GM18498 (cell line): ENCODE data around the gene NPM3.

Source experiments
- ATAC-seq: cut with Tn5 transposase; IDR thresholded peaks from one replicate; pipeline ENCODE4 v1.9.1; 2021; ENCODE audit warnings: mild to moderate bottlenecking, moderate library complexity; ENCODE audit not compliant: unreplicated experiment

NPM3 gene

GRCh38 chr10:101775273-101776160 lies 7.7 kb downstream of the NPM3 start, which contains the start of gene FGF8:
FGF8 (minus strand) TSS chr10:101776114; CDS start chr10:101775900, 214 bp downstream.
- ATAC-seq, result no peak

- no peak for ATAC-seq
Measured at GRCh38 chr10:101774589-101775272, 8.5 kb downstream of the NPM3 start.

- ATAC-seq, result no peak
Measured at GRCh38 chr10:101773923-101774588, 9.2 kb downstream of the NPM3 start.

GRCh38 chr10:101772895-101773761 lies 10.1 kb downstream of the NPM3 start:
- no peak for ATAC-seq

GRCh38 chr10:101772017-101772894 lies 11.0 kb downstream of the NPM3 start:
- no peak for ATAC-seq

GRCh38 chr10:101771380-101771779 lies 11.9 kb downstream of the NPM3 start:
- no peak for ATAC-seq

GRCh38 chr10:101770331-101771215 lies 12.7 kb downstream of the NPM3 start:
- no peak for ATAC-seq

- ATAC-seq, result no peak
Measured at GRCh38 chr10:101769541-101770180, 13.6 kb downstream of the NPM3 start.

GRCh38 chr10:101768791-101769170 lies 14.5 kb downstream of the NPM3 start:
- no peak for ATAC-seq

- ATAC-seq, result no peak
Measured at GRCh38 chr10:101767966-101768790, 15.1 kb downstream of the NPM3 start.

- no peak for ATAC-seq
Measured at GRCh38 chr10:101767600-101767945, 15.7 kb downstream of the NPM3 start.

GRCh38 chr10:101766753-101767599 lies 16.3 kb downstream of the NPM3 start:
- ATAC-seq, result no peak

- no peak for ATAC-seq
Measured at GRCh38 chr10:101766306-101766705, 16.9 kb downstream of the NPM3 start.

GRCh38 chr10:101763141-101763846 lies 20.0 kb downstream of the NPM3 start:
- no peak for ATAC-seq

- no peak for ATAC-seq
Measured at GRCh38 chr10:101762736-101763135, 20.5 kb downstream of the NPM3 start.

- no peak for ATAC-seq
Measured at GRCh38 chr10:101761226-101761625, 22.0 kb downstream of the NPM3 start.
